H9 (cell line): ENCODE measurements around the gene C7. TPM values are rescaled to one million over a fixed set of nuclear protein-coding genes. Genes with fewer than 3 reads are reported as not detected.

Experiments used
- DNase-seq: peaks from one replicate; pipeline ENCODE4 v3.0.0-alpha.2; 2017
- H2AFZ ChIP-seq: one replicate; pipeline ENCODE4 v1.6.1; 2013; ENCODE audit warnings: mild to moderate bottlenecking, low read length, control low read depth, moderate library complexity
- H2AK5ac ChIP-seq: 2 replicates; pipeline ENCODE4 v1.6.1; 2013; ENCODE audit warnings: low read length, control low read depth, mixed read lengths; ENCODE audit not compliant: insufficient read length
- H2BK120ac ChIP-seq: one replicate; pipeline ENCODE4 v1.6.1; 2013; ENCODE audit warnings: low read depth, mild to moderate bottlenecking, low read length, control low read depth, inconsistent platforms; ENCODE audit not compliant: poor library complexity, severe bottlenecking
- H2BK12ac ChIP-seq: 2 replicates; pipeline ENCODE4 v1.6.1; 2013; ENCODE audit warnings: low read length, control low read depth, mixed read lengths, low read depth; ENCODE audit not compliant: insufficient read length
- H2BK15ac ChIP-seq: 2 replicates; pipeline ENCODE4 v1.6.1; 2013; ENCODE audit warnings: low read depth, low read length, control low read depth
- H2BK20ac ChIP-seq: one replicate; pipeline ENCODE4 v1.6.1; 2013; ENCODE audit warnings: low read depth, mild to moderate bottlenecking, low read length, control low read depth, inconsistent platforms; ENCODE audit not compliant: poor library complexity, severe bottlenecking
- H2BK5ac ChIP-seq: 2 replicates; pipeline ENCODE4 v1.6.1; 2013; ENCODE audit warnings: low read length, control low read depth, mixed read lengths; ENCODE audit not compliant: insufficient read length
- H3K14ac ChIP-seq: 2 replicates; pipeline ENCODE4 v1.6.1; 2013; ENCODE audit warnings: low read length, control low read depth; ENCODE audit not compliant: insufficient read depth
- H3K18ac ChIP-seq: 2 replicates; pipeline ENCODE4 v1.6.1; 2013; ENCODE audit warnings: low read depth, mild to moderate bottlenecking, mixed read lengths, low read length, control low read depth; ENCODE audit not compliant: insufficient read length
- H3K23ac ChIP-seq: 2 replicates; pipeline ENCODE4 v1.6.1; 2013; ENCODE audit warnings: low read length, control low read depth, mixed read lengths, low read depth; ENCODE audit not compliant: insufficient read length
- H3K23me2 ChIP-seq: 2 replicates; pipeline ENCODE4 v1.6.1; 2013; ENCODE audit warnings: low read depth, mild to moderate bottlenecking, mixed read lengths, low read length, control low read depth; ENCODE audit not compliant: insufficient read length, poor library complexity, severe bottlenecking
- H3K27ac ChIP-seq: 2 replicates; pipeline ENCODE4 v1.5.1; 2013; ENCODE audit warnings: low read length, control low read depth, mixed read lengths, low read depth; ENCODE audit not compliant: insufficient read length
- H3K27me3 ChIP-seq: 2 replicates; pipeline ENCODE4 v1.6.1; 2013; ENCODE audit warnings: low read length, control low read depth, inconsistent platforms; ENCODE audit not compliant: insufficient read depth
- H3K4ac ChIP-seq: 2 replicates; pipeline ENCODE4 v1.6.1; 2013; ENCODE audit warnings: low read depth, mild to moderate bottlenecking, control low read depth, inconsistent platforms, low read length, moderate library complexity
- H3K4me1 ChIP-seq: 2 replicates; pipeline ENCODE4 v1.6.1; 2013; ENCODE audit warnings: low read length, control low read depth, inconsistent platforms; ENCODE audit not compliant: insufficient read depth
- H3K4me2 ChIP-seq: 2 replicates; pipeline ENCODE4 v1.6.1; 2013; ENCODE audit warnings: low read length, control low read depth, mixed read lengths; ENCODE audit not compliant: insufficient read length, insufficient read depth
- H3K56ac ChIP-seq: 2 replicates; pipeline ENCODE4 v1.6.1; 2013; ENCODE audit warnings: low read depth, mild to moderate bottlenecking, mixed read lengths, low read length, control low read depth; ENCODE audit not compliant: insufficient read length
- H3K79me1 ChIP-seq: 2 replicates; pipeline ENCODE4 v1.6.1; 2013; ENCODE audit warnings: low read depth, mild to moderate bottlenecking, moderate library complexity, low read length, control low read depth, inconsistent platforms; ENCODE audit not compliant: insufficient read depth, poor library complexity, severe bottlenecking
- H3K79me2 ChIP-seq: 2 replicates; pipeline ENCODE4 v1.6.1; 2013; ENCODE audit warnings: low read length, control low read depth, inconsistent platforms; ENCODE audit not compliant: insufficient read depth
- H3K9ac ChIP-seq: 2 replicates; pipeline ENCODE4 v1.6.1; 2013; ENCODE audit warnings: low read length, control low read depth, mixed read lengths; ENCODE audit not compliant: insufficient read length; ENCODE audit errors: extremely low read depth
- H3K9me3 ChIP-seq: one replicate; pipeline ENCODE4 v1.6.1; 2013; ENCODE audit warnings: low read depth, low read length, inconsistent platforms; ENCODE audit not compliant: control insufficient read depth
- H3T11ph ChIP-seq: one replicate; pipeline ENCODE4 v1.6.1; 2013; ENCODE audit warnings: mild to moderate bottlenecking, low read length, control low read depth, inconsistent platforms
- H4K20me1 ChIP-seq: one replicate; pipeline ENCODE4 v1.6.1; 2013; ENCODE audit not compliant: control insufficient read depth, insufficient read length, insufficient read depth
- H4K5ac ChIP-seq: 2 replicates; pipeline ENCODE4 v1.6.1; 2013; ENCODE audit warnings: low read depth, mild to moderate bottlenecking, mixed read lengths, low read length, control low read depth; ENCODE audit not compliant: insufficient read length
- H4K8ac ChIP-seq: replicated peaks from 2 replicates; pipeline ENCODE4 v1.6.1; 2013; ENCODE audit warnings: low read length, control low read depth, mixed read lengths, low read depth; ENCODE audit not compliant: insufficient read length
- H4K91ac ChIP-seq: 2 replicates; pipeline ENCODE4 v1.6.1; 2013; ENCODE audit warnings: low read depth, mild to moderate bottlenecking, moderate library complexity, mixed read lengths, low read length, control low read depth; ENCODE audit not compliant: insufficient read length
- H3K27ac Mint-ChIP-seq, 3 experiments: 2 replicates in 2 of 3; 3 replicates in 1 of 3; pipeline ENCODE4 v1.8.0; 2020 to 2021; ENCODE audit warnings: mixed read lengths in 3 of 3, mild to moderate bottlenecking in 1 of 3, moderate library complexity in 1 of 3
- H3K27me3 Mint-ChIP-seq: 2 replicates; pipeline ENCODE4 v1.8.0; 2021; ENCODE audit warnings: low read depth, mild to moderate bottlenecking, moderate library complexity, mixed read lengths
- H3K36me3 Mint-ChIP-seq, 3 experiments: 2 replicates in 2 of 3; 3 replicates in 1 of 3; pipeline ENCODE4 v1.8.0; 2020 to 2021; ENCODE audit warnings: low read depth in 3 of 3, mixed read lengths in 3 of 3; ENCODE audit not compliant: insufficient read depth in 1 of 3
- H3K4me1 Mint-ChIP-seq, 2 experiments: 2 replicates each; pipeline ENCODE4 v1.8.0; 2020; ENCODE audit warnings: mixed read lengths in 2 of 2
- H3K4me3 Mint-ChIP-seq, 2 experiments: 2 replicates in 1 of 2; 3 replicates in 1 of 2; pipeline ENCODE4 v1.8.0; 2020 to 2021; ENCODE audit warnings: mild to moderate bottlenecking in 2 of 2, mixed read lengths in 2 of 2, moderate library complexity in 1 of 2
- H3K9me3 Mint-ChIP-seq, 2 experiments: 2 replicates in 1 of 2; 3 replicates in 1 of 2; pipeline ENCODE4 v1.8.0; 2020; ENCODE audit warnings: mild to moderate bottlenecking in 2 of 2, mixed read lengths in 2 of 2, moderate library complexity in 1 of 2
- WGBS: extraction: QIAGEN DNeasy Blood & Tissue Kit; methylation state at CpG from one replicate; pipeline ENCODE4 v1.1.7; 2013; ENCODE audit warnings: missing lambda C conversion rate, low lambda C conversion rate, mixed read lengths; ENCODE audit not compliant: insufficient read length; ENCODE audit errors: extremely low coverage; 5-methylcytosine and 5-hydroxymethylcytosine counted together
- total RNA-seq: library from RNA; stranded (reverse); gene quantifications from 2 replicates; pipeline ENCODE4 v1.2.1, GENCODE V29; 2021
- TF ChIP-seq, protein P1 (sequence below): fragments of 200-600 bp; sonication (generic); conservative IDR thresholded peaks from 3 replicates; pipeline ENCODE4 v1.8.0; 2021; ENCODE audit warnings: antibody characterized with exemption, mild to moderate bottlenecking

C7 gene
- total RNA-seq, 1 experiment from 2014 or later, result 0.52 TPM

DNA sequence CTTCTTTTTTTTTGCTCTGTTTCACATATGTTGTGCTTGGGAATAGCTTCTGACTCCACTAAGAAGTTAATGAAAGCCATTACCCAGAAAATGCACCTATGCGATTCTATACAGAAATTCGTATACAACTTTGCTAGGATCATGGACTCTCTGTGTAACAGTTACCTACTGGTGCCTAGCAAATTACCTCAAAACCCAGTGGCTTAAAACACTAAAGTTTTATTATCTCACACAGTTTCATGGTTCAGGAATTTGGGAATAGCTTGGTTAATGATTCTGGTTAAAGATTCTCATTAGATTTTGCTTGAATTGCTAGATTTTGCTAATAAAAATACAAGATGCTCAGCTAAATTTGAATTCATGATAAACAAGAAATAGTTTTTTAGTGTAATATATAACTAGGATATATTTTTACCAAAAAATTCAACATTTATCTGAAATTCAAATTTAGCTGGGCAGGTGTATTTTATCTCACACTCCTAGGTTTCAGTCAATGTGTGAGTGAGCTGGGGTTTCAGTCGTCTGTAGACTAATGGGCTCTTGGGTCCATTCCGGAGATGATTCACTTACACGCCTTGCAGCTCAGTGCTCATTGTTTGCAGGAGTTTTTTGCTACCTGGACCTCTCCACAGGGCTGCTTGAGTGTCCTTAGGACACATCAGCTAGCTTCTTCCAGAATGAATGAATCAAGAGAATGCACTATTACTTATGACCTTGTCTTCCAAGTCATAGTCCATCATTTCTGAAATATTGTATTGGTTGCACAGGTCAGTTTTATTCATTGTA is 86.7 kb downstream of the C7 start:
- no peak overlapping the region for H3K4me2 ChIP-seq
- WGBS, result no CpG with 5 or more reads among the region's 5 CpGs
- H3K79me1 ChIP-seq, result no peaks in the 10 kb centered on the region

More for the DNA sequence above, 86.7 kb downstream of the C7 start:
- no peaks in the 10 kb centered on the region for H3K4me1 ChIP-seq
- H2BK5ac ChIP-seq, result no peak overlapping the region
- H3K27ac ChIP-seq, result no peak overlapping the region
- DNase-seq, result no peak
- H3K79me2 ChIP-seq, result no peaks in the 10 kb centered on the region
- no peak overlapping the region for H2BK120ac ChIP-seq
- H3K4me3 Mint-ChIP-seq, result no peak overlapping the region
- H2BK12ac ChIP-seq, result no peak overlapping the region
- no peak overlapping the region for H3K23ac ChIP-seq
- no peak overlapping the region for H3K9ac ChIP-seq
- H3K23me2 ChIP-seq, result no peaks in the 10 kb centered on the region
- H4K91ac ChIP-seq, result no peak overlapping the region
- H2AK5ac ChIP-seq, result no peak overlapping the region
- H3K18ac ChIP-seq, result no peak overlapping the region
- H3K9me3 Mint-ChIP-seq, result no peaks in the 10 kb centered on the region
- no peak overlapping the region for H2AFZ ChIP-seq
- TF ChIP-seq, protein P1, sequence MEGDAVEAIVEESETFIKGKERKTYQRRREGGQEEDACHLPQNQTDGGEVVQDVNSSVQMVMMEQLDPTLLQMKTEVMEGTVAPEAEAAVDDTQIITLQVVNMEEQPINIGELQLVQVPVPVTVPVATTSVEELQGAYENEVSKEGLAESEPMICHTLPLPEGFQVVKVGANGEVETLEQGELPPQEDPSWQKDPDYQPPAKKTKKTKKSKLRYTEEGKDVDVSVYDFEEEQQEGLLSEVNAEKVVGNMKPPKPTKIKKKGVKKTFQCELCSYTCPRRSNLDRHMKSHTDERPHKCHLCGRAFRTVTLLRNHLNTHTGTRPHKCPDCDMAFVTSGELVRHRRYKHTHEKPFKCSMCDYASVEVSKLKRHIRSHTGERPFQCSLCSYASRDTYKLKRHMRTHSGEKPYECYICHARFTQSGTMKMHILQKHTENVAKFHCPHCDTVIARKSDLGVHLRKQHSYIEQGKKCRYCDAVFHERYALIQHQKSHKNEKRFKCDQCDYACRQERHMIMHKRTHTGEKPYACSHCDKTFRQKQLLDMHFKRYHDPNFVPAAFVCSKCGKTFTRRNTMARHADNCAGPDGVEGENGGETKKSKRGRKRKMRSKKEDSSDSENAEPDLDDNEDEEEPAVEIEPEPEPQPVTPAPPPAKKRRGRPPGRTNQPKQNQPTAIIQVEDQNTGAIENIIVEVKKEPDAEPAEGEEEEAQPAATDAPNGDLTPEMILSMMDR, result no peak
- H2BK15ac ChIP-seq, result no peak overlapping the region
- no peak overlapping the region for H3K14ac ChIP-seq
- no peak overlapping the region for H4K8ac ChIP-seq
- no peak overlapping the region for H4K5ac ChIP-seq
- no peak overlapping the region for H3T11ph ChIP-seq
- H3K27ac Mint-ChIP-seq, result no peak overlapping the region
- no peaks in the 10 kb centered on the region for H3K36me3 Mint-ChIP-seq
- no peaks in the 10 kb centered on the region; the same call in 1 of the 2 replicates for H3K27me3 Mint-ChIP-seq
- H3K27me3 ChIP-seq, result no peaks in the 10 kb centered on the region
- H3K56ac ChIP-seq, result no peak overlapping the region
- H3K9me3 ChIP-seq, result no peaks in the 10 kb centered on the region
- no peak overlapping the region for H2BK20ac ChIP-seq
- no peaks in the 10 kb centered on the region for H4K20me1 ChIP-seq
- no peaks in the 10 kb centered on the region for H3K4me1 Mint-ChIP-seq
- no peak overlapping the region for H3K4ac ChIP-seq
